Measurements from ENCODE around the gene GPR156. TPM values are rescaled to one million over a fixed set of nuclear protein-coding genes. Genes with fewer than 3 reads are reported as not detected.

The GPR156 gene
- total RNA-seq, 1 experiment from 2014 or later, result 0.15 TPM

- TF ChIP-seq ZBTB33 (IDR thresholded peaks at IDR 0.05; ENCODE audit: extremely low read depth, insufficient replicate concordance, low read length) (no peak), EZH2phosphoT487 (IDR thresholded peaks at IDR 0.05; ENCODE audit: borderline replicate concordance) (no peak), CBX3 (IDR thresholded peaks at IDR 0.05; ENCODE audit: low read depth) (no peak)
Measured at GRCh38 chr3:120139140-120139539, 145.9 kb downstream of the GPR156 start (continued).

GRCh38 chr3:120137548-120137947, 147.5 kb downstream of the GPR156 start:
- POLR2A ChIA-PET, result no interaction called here
- BruUV-seq (replicated peaks), result no TSS peak
- intact Hi-C loops (cut with micrococcal nuclease), result no loop called here

More at GRCh38 chr3:120137548-120137947, 147.5 kb downstream of the GPR156 start:
- no peaks in the 10 kb centered on the region for H4K20me1 ChIP-seq (ENCODE audit: insufficient read depth)
- ATAC-seq, result 0 out of 2 replicates have a peak, but pooled peaks have one; percentile 36
- H3K4me2 ChIP-seq (ENCODE audit: low read length), result no peak overlapping the region
- no peaks in the 10 kb centered on the region for H3K79me2 ChIP-seq (ENCODE audit: insufficient read depth, low read length)
- H3K36me3 ChIP-seq (ENCODE audit: control insufficient read depth in 1 of 2, insufficient read depth in 2 of 2, low read length in 2 of 2), result no peaks in the 10 kb centered on the region
- H2AFZ ChIP-seq (ENCODE audit: low read depth, low read length, poor library complexity, severe bottlenecking), result peak overlapping the region; percentile 9
- no peak for DNase-seq (ENCODE audit: low read depth, low spot score)
- H3K9ac ChIP-seq (ENCODE audit: low read length), result no peak overlapping the region
- TF ChIP-seq SRF (IDR thresholded peaks at IDR 0.05; ENCODE audit: low read depth) (no peak), ATF3 (IDR thresholded peaks at IDR 0.05) (no peak), CBX3 (IDR thresholded peaks at IDR 0.05; ENCODE audit: low read depth) (no peak), RAD21 (IDR thresholded peaks at IDR 0.05; ENCODE audit: low read depth) (no peak), TCF7L2 (IDR thresholded peaks at IDR 0.05; ENCODE audit: borderline replicate concordance, extremely low read depth, insufficient read depth, insufficient read length) (no peak), CEBPB (IDR thresholded peaks at IDR 0.05; ENCODE audit: low read depth) (no peak), EZH2phosphoT487 (IDR thresholded peaks at IDR 0.05; ENCODE audit: borderline replicate concordance) (no peak), CTCF (IDR thresholded peaks at IDR 0.05 in 2 of 3, conservative IDR thresholded peaks at IDR 0.05 in 1 of 3; ENCODE audit: borderline replicate concordance in 1 of 3, insufficient read depth in 1 of 3, low read depth in 2 of 3, low read length in 2 of 3) (no peak), JUND (IDR thresholded peaks at IDR 0.05) (no peak), MAX (IDR thresholded peaks at IDR 0.05) (no peak), SIN3A (IDR thresholded peaks at IDR 0.05; ENCODE audit: low read depth) (no peak), ZBTB33 (IDR thresholded peaks at IDR 0.05; ENCODE audit: extremely low read depth, insufficient replicate concordance, low read length) (no peak), SP1 (IDR thresholded peaks at IDR 0.05; ENCODE audit: low read depth) (no peak), ELF1 (IDR thresholded peaks at IDR 0.05; ENCODE audit: borderline replicate concordance, low read depth) (no peak), FOSL1 (IDR thresholded peaks at IDR 0.05; ENCODE audit: low read depth) (no peak), EZH2 (IDR thresholded peaks at IDR 0.05) (no peak)
- CTCF ChIA-PET, result interaction anchor here (0.8 kb wide), 1 partner anchor 10 kb away, joined by 4 read pairs; no protein-coding TSS in a partner anchor
- no peak overlapping the region for H3K4me3 ChIP-seq (replicated peaks in 1 of 2; ENCODE audit: low read depth in 1 of 2, low read length in 2 of 2)
- H3K9me2 ChIP-seq (ENCODE audit: insufficient read depth), result no peaks in the 10 kb centered on the region
- H3K27ac ChIP-seq (ENCODE audit: low read depth, low read length), result no peak overlapping the region
- no peaks in the 10 kb centered on the region for H3K9me3 ChIP-seq (ENCODE audit: control insufficient read depth in 1 of 2, insufficient read depth in 1 of 2, low read depth in 1 of 2, low read length in 2 of 2)
- RAD21 ChIA-PET (ENCODE audit: low non-redundant PET in 1 of 2, low total read pairs in 2 of 2, uncharacterized antibody in 2 of 2, unreplicated experiment in 2 of 2), result no interaction called here
- no peaks in the 10 kb centered on the region for H3K27me3 ChIP-seq (ENCODE audit: insufficient read depth, low read length)
- peaks cover 0 to 10% of the 10 kb centered on the region in 2 experiments; a peak in 2 of 4 replicates for H3K4me1 ChIP-seq (ENCODE audit: control insufficient read depth in 1 of 2, insufficient read depth in 2 of 2, low read length in 2 of 2)
